GM18508 (cell line): ENCODE measurements around the gene NCAPD3.

Experiments used
- ATAC-seq: cut with Tn5 transposase; IDR thresholded peaks from one replicate; pipeline ENCODE4 v1.9.1; 2021; ENCODE audit warnings: moderate number of reproducible peaks; ENCODE audit not compliant: insufficient read depth, unreplicated experiment

The NCAPD3 gene

GRCh38 chr11:134164490-134165370 lies 59.0 kb downstream of the NCAPD3 start:
- no peak for ATAC-seq

GRCh38 chr11:134159652-134160051 lies 64.1 kb downstream of the NCAPD3 start:
- no peak for ATAC-seq

GRCh38 chr11:134158023-134158422 lies 65.7 kb downstream of the NCAPD3 start:
- no peak for ATAC-seq

- ATAC-seq = no peak
Observed at GRCh38 chr11:134157451-134157850, 66.3 kb downstream of the NCAPD3 start.

- ATAC-seq = no peak
Observed at GRCh38 chr11:134155946-134156865, 67.6 kb downstream of the NCAPD3 start.

- no peak for ATAC-seq
Observed at GRCh38 chr11:134155456-134155855, 68.3 kb downstream of the NCAPD3 start.

- no peak for ATAC-seq
Observed at GRCh38 chr11:134154441-134154840, 69.3 kb downstream of the NCAPD3 start.

- ATAC-seq = no peak
Observed at GRCh38 chr11:134153147-134153905, 70.4 kb downstream of the NCAPD3 start.

GRCh38 chr11:134152696-134153095 lies 71.1 kb downstream of the NCAPD3 start:
- no peak for ATAC-seq

- ATAC-seq = no peak
Observed at GRCh38 chr11:134151083-134151747, 72.6 kb downstream of the NCAPD3 start.

- no peak for ATAC-seq
Observed at GRCh38 chr11:134150195-134150903, 73.4 kb downstream of the NCAPD3 start.

- no peak for ATAC-seq
Observed at GRCh38 chr11:134149371-134149770, 74.4 kb downstream of the NCAPD3 start.

- no peak for ATAC-seq
Observed at GRCh38 chr11:134146598-134146997, 77.2 kb downstream of the NCAPD3 start.

- ATAC-seq = no peak
Observed at GRCh38 chr11:134145715-134146114, 78.1 kb downstream of the NCAPD3 start.

- ATAC-seq = no peak
Observed at GRCh38 chr11:134144744-134145143, 79.0 kb downstream of the NCAPD3 start.

GRCh38 chr11:134143801-134144200 lies 80.0 kb downstream of the NCAPD3 start:
- ATAC-seq = no peak

GRCh38 chr11:134142536-134142935 lies 81.2 kb downstream of the NCAPD3 start:
- no peak for ATAC-seq

GRCh38 chr11:134140961-134141490 lies 82.7 kb downstream of the NCAPD3 start:
- ATAC-seq = no peak

- ATAC-seq = no peak
Observed at GRCh38 chr11:134139873-134140331, 83.9 kb downstream of the NCAPD3 start.
